Keratinocyte (primary cell): ENCODE measurements around the gene KCNC3. TPM values are rescaled to one million over a fixed set of nuclear protein-coding genes. Genes with fewer than 3 reads are reported as not detected.

ENCODE experiments used
- DNase-seq: peaks from one replicate; pipeline ENCODE4 v3.0.0-alpha.2; 2011; ENCODE audit warnings: low read depth, missing footprints, low spot score
- FAIRE-seq: peaks from 2 replicates; lab custom pipeline; 2011; peaks lifted over from hg19 to GRCh38; lab: Jason Lieb, UNC
- H2AFZ ChIP-seq: 2 replicates; pipeline ENCODE4 v1.6.0; 2012; ENCODE audit warnings: low read length, control low read depth, inconsistent platforms; ENCODE audit not compliant: control insufficient read depth
- H3K27ac ChIP-seq: 2 replicates; pipeline ENCODE4 v1.5.1; 2011; ENCODE audit warnings: low read length; ENCODE audit not compliant: control insufficient read depth, insufficient read depth
- H3K27me3 ChIP-seq: 3 replicates; pipeline ENCODE4 v1.6.0; 2011; ENCODE audit warnings: low read length; ENCODE audit not compliant: control insufficient read depth, insufficient read depth; ENCODE audit errors: extremely low read depth
- H3K36me3 ChIP-seq, 2 experiments: 2 replicates in 1 of 2; 3 replicates in 1 of 2; pipeline ENCODE4 v1.5.1; 2011; ENCODE audit warnings: low read length in 2 of 2, mild to moderate bottlenecking in 1 of 2; ENCODE audit not compliant: control insufficient read depth in 2 of 2, insufficient read depth in 2 of 2; ENCODE audit errors: extremely low read depth in 1 of 2
- H3K4me1 ChIP-seq: 3 replicates; pipeline ENCODE4 v1.5.1; 2011; ENCODE audit warnings: low read length; ENCODE audit not compliant: control insufficient read depth, insufficient read depth; ENCODE audit errors: extremely low read depth
- H3K4me2 ChIP-seq: 3 replicates; pipeline ENCODE4 v1.6.0; 2011; ENCODE audit warnings: low read depth, low read length; ENCODE audit not compliant: control insufficient read depth, insufficient read depth; ENCODE audit errors: extremely low read depth
- H3K4me3 ChIP-seq, 3 experiments: fragments of 200-600 bp in 1 of 3; sonication (generic) in 1 of 3; 2 replicates in 2 of 3; 3 replicates in 1 of 3; pipeline ENCODE4 v1.5.1; 2011 to 2016; ENCODE audit warnings: low read length in 3 of 3, mild to moderate bottlenecking in 3 of 3, control low read depth in 2 of 3, inconsistent platforms in 1 of 3, low read depth in 1 of 3, mixed read lengths in 1 of 3, mixed run types in 1 of 3, moderate library complexity in 1 of 3; ENCODE audit not compliant: control insufficient read depth in 2 of 3, insufficient read depth in 2 of 3; ENCODE audit errors: extremely low read depth in 1 of 3
- H3K79me2 ChIP-seq: 2 replicates; pipeline ENCODE4 v1.6.0; 2012; ENCODE audit warnings: low read length; ENCODE audit not compliant: control insufficient read depth, insufficient read depth
- H3K9ac ChIP-seq: 3 replicates; pipeline ENCODE4 v1.6.0; 2011; ENCODE audit warnings: low read length; ENCODE audit not compliant: control insufficient read depth, insufficient read depth; ENCODE audit errors: extremely low read depth
- H3K9me1 ChIP-seq: 3 replicates; pipeline ENCODE4 v1.6.0; 2011; ENCODE audit warnings: low read length; ENCODE audit not compliant: control insufficient read depth, insufficient read depth; ENCODE audit errors: extremely low read depth
- H3K9me3 ChIP-seq: 2 replicates; pipeline ENCODE4 v1.5.1; 2012; ENCODE audit warnings: low read depth, low read length; ENCODE audit not compliant: control insufficient read depth
- H4K20me1 ChIP-seq: 3 replicates; pipeline ENCODE4 v1.6.0; 2011; ENCODE audit warnings: low read length; ENCODE audit not compliant: control insufficient read depth, insufficient read depth; ENCODE audit errors: extremely low read depth
- CTCF ChIP-seq, 3 experiments: IDR thresholded peaks in 1 of 3; conservative IDR thresholded peaks in 1 of 3; optimal IDR thresholded peaks in 1 of 3; 2 replicates in 2 of 3; 3 replicates in 1 of 3; pipeline versions ENCODE3 to v1.5.1; 2011; ENCODE audit warnings: low read length in 3 of 3, mild to moderate bottlenecking in 3 of 3, moderate library complexity in 2 of 3, control low read depth in 1 of 3, inconsistent platforms in 1 of 3; ENCODE audit not compliant: insufficient read depth in 2 of 3; ENCODE audit errors: extremely low read depth in 1 of 3
- EZH2 ChIP-seq: IDR thresholded peaks from one replicate; pipeline ENCODE4 v1.6.1; 2012; ENCODE audit warnings: inconsistent platforms, mild to moderate bottlenecking, low read length, moderate library complexity
- dilution Hi-C: fragments of 300-500 bp; cut with MboI; formaldehyde crosslinking; loops from one replicate; pipeline ENCODE4 v1.7.0; 2020; ENCODE audit warnings: low sequenced_read_pairs; ENCODE audit not compliant: extremely low pct_ligation_motif_present
- polyA plus RNA-seq, 5 experiments: library from polyadenylated mRNA; depleted of rRNA in 3 of 5; stranded (reverse) in 3 of 5; stranded (forward) in 1 of 5; unstranded in 1 of 5; fragments of >200 nt; gene quantifications; 1 replicate in 1 of 5; 2 replicates in 3 of 5; 3 replicates in 1 of 5; pipeline versions ENCODE4 v1.2.1 to v1.2.3, GENCODE V29; 2011 to 2012; ENCODE audit warnings: missing spikeins in 2 of 5, low read depth in 1 of 5, low replicate concordance in 1 of 5

Gene KCNC3
- polyA plus RNA-seq, 1 donor (not counting 4 experiments of a cell fraction or from before 2014, with no cell fraction given), result 0.01 TPM

GRCh38 chr19:50321831-50322230 lies 7.3 kb downstream of the KCNC3 start:
- no peak for TF ChIP-seq EZH2
- TF ChIP-seq CTCF (optimal IDR thresholded peaks at IDR 0.05 in 1 of 3, IDR thresholded peaks at IDR 0.05 in 1 of 3, conservative IDR thresholded peaks at IDR 0.05 in 1 of 3; ENCODE audit: extremely low read depth in 1 of 3, insufficient read depth in 2 of 3, low read length in 3 of 3), result no peak
- dilution Hi-C loops, result no loop called here

GRCh38 chr19:50320596-50320995 lies 8.6 kb downstream of the KCNC3 start:
- Histone ChIP-seq H3K36me3 (no peaks in the 10 kb centered on the region), H3K27ac (no peak overlapping the region), H3K9me3 (no peaks in the 10 kb centered on the region), H3K9ac (no peak overlapping the region), H3K4me2 (no peak overlapping the region), H3K27me3 (peaks cover 7% of the 10 kb centered on the region), H4K20me1 (no peaks in the 10 kb centered on the region), H3K9me1 (no peaks in the 10 kb centered on the region), H2AFZ (no peak overlapping the region), H3K4me3 (no peak overlapping the region), H3K4me1 (no peaks in the 10 kb centered on the region), H3K79me2 (no peaks in the 10 kb centered on the region)
- no peak for DNase-seq
- no peak for TF ChIP-seq EZH2
- no peak for TF ChIP-seq CTCF (optimal IDR thresholded peaks at IDR 0.05 in 1 of 3, IDR thresholded peaks at IDR 0.05 in 1 of 3, conservative IDR thresholded peaks at IDR 0.05 in 1 of 3; ENCODE audit: extremely low read depth in 1 of 3, insufficient read depth in 2 of 3, low read length in 3 of 3)
- dilution Hi-C loops, result no loop called here
- no peak for FAIRE-seq

More at GRCh38 chr19:50321831-50322230, 7.3 kb downstream of the KCNC3 start:
- no peak for FAIRE-seq
- H3K36me3 ChIP-seq, result no peaks in the 10 kb centered on the region
- H3K4me3 ChIP-seq, result no peak overlapping the region
- peaks cover 12% of the 10 kb centered on the region for H3K27me3 ChIP-seq
- no peaks in the 10 kb centered on the region for H3K9me3 ChIP-seq
- no peaks in the 10 kb centered on the region for H4K20me1 ChIP-seq
- no peak for DNase-seq
- no peak overlapping the region for H3K27ac ChIP-seq
- H2AFZ ChIP-seq, result no peak overlapping the region
- H3K4me1 ChIP-seq, result no peaks in the 10 kb centered on the region
- H3K9me1 ChIP-seq, result no peaks in the 10 kb centered on the region
- no peaks in the 10 kb centered on the region for H3K79me2 ChIP-seq
- no peak overlapping the region for H3K9ac ChIP-seq
- no peak overlapping the region for H3K4me2 ChIP-seq
